GM18520 (cell line): ENCODE data around the gene KCNH6.

ENCODE experiments used
- ATAC-seq: cut with Tn5 transposase; IDR thresholded peaks from one replicate; pipeline ENCODE4 v1.9.1; 2021; ENCODE audit not compliant: unreplicated experiment

Gene KCNH6

GRCh38 chr17:63486317-63487013 lies 36.7 kb upstream of the KCNH6 start:
- no peak for ATAC-seq

DNA sequence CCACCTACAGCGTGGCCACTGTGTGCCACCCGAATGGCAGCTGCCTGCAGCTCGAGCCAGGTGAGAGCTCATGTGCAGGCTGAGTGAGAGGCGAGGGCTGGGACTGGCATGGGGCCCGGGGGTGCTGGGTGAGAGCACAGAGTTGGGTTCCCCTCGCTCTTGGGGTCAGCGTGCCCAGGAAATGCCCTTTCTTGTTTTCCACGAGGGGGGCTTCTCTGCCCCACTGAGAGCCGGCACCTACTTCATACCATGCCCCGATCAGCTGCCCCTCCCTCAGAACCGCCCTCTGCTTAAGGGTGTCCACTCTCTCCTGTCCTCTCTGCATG lies 36.2 kb upstream of the KCNH6 start:
- ATAC-seq, result no peak

DNA sequence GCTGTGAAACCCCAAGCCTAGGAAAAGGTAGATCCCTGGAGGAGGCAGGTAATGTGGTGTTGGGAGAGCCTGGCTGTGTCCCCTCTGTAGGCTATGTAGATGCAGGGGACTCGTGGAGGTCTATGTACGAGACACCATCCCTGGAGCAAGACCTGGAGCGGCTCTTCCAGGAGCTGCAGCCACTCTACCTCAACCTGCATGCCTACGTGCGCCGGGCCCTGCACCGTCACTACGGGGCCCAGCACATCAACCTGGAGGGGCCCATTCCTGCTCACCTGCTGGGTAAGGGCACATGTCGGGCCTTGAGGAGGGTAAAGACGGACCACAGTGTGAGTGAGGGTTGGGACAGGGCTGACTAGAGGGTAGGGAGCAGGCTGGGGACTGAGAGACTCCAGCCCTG lies 34.3 kb upstream of the KCNH6 start:
- no peak for ATAC-seq

GRCh38 chr17:63489291-63489690 lies 33.9 kb upstream of the KCNH6 start:
- no peak for ATAC-seq

DNA sequence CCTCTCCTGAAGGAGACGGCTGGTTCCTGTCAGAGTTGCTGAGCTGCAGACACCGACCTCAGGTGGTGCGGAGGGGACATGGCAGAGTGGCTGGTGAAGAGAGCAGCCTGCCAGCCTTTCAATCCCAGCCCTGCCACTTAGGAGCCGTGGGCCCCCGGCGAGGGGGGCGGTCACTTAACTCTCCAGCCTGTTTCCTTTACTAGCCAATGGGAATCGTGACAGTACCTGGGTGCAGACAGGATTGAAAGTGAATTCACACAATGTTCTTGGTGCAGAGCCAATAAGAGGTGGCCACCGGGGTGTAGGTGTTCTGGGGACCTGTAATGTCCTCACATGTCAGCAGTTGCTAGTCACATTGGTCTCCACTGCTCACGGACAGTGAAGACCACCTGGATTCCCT lies 32.8 kb upstream of the KCNH6 start:
- no peak for ATAC-seq

DNA sequence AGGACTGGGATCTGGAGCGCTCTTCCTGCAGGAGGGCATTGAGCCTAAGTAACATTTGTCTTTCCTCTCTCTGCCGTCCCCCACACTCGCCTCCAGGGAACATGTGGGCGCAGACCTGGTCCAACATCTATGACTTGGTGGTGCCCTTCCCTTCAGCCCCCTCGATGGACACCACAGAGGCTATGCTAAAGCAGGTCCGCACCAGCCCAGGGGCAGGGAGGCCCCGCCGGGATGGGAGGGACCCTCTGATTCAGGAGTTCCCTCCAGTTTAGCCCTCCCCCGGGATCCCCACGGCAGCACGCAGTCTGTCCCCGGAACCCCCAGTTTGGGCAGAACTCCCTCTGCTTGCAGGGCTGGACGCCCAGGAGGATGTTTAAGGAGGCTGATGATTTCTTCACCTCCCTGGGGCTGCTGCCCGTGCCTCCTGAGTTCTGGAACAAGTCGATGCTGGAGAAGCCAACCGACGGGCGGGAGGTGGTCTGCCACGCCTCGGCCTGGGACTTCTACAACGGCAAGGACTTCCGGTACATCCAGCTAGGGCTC lies 32.2 kb upstream of the KCNH6 start:
- ATAC-seq, result no peak

DNA sequence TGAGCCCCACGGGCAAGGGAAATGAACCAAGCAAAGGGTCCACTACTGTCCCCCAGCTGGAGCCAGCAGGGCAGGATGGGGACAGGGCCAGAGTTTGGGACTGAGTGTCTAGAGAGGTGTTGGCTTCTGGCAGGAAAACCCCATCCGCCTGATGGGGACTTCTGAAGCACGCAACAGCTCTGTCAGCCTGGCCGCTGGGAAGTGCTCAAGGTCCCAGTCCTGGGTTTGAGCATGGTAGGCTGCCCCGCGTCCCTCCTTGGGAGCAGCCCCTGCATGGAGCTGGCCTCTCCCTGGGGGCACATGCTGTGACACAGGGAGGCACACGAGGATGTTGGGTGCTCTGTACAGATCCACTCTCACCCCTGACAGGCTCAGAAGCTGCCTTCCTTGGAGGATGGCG lies 31.7 kb upstream of the KCNH6 start:
- ATAC-seq, result no peak

- ATAC-seq, result no peak
Measured at GRCh38 chr17:63491977-63492618, 31.1 kb upstream of the KCNH6 start.

- ATAC-seq, result no peak
Measured at GRCh38 chr17:63492940-63493339, 30.2 kb upstream of the KCNH6 start.

- ATAC-seq, result no peak
Measured at GRCh38 chr17:63493411-63493810, 29.7 kb upstream of the KCNH6 start.

DNA sequence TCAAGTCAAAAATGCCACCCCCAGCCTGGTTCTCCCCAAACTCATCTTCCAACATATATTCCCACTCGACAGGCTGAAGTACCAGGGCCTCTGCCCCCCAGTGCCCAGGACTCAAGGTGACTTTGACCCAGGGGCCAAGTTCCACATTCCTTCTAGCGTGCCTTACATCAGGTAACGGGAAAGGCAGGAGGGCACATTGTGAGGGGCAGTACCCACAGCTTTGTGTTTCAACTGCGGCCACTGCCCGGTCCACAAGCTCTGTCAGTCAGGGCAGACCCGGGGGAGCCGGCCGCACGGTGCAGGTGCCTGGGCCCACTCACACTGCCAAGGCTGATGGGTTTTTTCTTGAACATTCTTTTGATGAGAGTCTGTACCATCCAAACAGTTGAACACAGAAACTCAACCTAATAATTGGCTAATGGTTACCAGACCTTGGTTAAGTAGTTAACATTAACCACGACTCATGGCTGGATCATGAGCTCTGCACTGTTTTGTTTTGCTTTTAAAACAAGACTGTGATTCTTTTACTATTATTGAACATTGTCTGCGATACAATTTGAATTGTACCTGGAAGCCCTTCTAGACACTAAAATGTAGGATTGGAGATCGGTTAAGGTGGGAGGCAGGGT lies 28.7 kb upstream of the KCNH6 start:
- ATAC-seq, result no peak

DNA sequence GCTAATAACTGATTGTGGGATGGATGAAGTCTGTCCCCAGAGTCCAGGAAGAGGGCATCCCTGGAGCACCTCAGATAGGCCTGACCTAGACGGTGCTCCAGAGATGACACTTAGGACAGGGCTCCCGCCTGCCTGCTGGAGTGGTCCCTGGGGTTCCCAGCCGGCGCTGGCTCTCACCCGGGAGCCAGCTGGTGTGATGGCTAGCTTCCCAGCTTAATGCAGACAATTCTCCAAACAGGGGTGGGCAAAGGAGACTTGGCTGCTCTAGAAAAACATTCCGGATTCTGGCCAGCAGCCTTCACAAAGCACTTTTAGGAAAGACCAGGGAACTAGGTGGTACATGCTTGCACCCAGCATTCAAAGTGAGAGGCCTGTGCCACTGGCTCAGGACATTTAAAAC lies 27.7 kb upstream of the KCNH6 start:
- no peak for ATAC-seq

DNA sequence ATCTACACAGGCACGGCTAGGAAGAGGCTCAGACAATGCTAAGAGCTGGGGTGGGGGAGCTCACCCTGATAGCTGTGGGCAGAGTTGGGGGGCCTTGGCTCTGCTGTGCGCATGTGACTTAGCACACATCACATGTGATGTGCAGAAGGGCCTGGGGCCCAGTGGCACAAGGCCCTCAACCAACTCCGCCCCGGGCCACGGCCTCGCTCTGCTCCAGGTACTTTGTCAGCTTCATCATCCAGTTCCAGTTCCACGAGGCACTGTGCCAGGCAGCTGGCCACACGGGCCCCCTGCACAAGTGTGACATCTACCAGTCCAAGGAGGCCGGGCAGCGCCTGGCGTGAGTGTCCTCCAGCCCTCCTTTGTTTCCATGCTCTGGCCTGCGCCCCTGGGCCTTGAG lies 27.0 kb upstream of the KCNH6 start:
- no peak for ATAC-seq

DNA sequence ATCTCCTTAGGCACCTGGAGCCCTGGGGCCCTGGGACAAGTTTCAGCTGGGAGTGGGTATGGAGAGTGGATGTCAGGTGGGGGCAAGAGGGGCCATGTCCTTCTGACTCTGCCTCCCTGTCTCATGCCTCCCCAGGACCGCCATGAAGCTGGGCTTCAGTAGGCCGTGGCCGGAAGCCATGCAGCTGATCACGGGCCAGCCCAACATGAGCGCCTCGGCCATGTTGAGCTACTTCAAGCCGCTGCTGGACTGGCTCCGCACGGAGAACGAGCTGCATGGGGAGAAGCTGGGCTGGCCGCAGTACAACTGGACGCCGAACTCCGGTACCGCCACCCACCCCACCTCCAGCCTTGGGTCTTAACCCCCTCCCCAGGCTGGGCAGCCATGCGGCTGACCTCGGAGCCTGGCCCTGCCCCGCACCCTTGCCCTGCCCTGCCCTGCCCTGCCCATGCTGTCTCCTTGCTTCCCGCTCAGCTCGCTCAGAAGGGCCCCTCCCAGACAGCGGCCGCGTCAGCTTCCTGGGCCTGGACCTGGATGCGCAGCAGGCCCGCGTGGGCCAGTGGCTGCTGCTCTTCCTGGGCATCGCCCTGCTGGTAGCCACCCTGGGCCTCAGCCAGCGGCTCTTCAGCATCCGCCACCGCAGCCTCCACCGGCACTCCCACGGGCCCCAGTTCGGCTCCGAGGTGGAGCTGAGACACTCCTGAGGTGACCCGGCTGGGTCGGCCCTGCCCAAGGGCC lies 26.3 kb upstream of the KCNH6 start:
- no peak for ATAC-seq

DNA sequence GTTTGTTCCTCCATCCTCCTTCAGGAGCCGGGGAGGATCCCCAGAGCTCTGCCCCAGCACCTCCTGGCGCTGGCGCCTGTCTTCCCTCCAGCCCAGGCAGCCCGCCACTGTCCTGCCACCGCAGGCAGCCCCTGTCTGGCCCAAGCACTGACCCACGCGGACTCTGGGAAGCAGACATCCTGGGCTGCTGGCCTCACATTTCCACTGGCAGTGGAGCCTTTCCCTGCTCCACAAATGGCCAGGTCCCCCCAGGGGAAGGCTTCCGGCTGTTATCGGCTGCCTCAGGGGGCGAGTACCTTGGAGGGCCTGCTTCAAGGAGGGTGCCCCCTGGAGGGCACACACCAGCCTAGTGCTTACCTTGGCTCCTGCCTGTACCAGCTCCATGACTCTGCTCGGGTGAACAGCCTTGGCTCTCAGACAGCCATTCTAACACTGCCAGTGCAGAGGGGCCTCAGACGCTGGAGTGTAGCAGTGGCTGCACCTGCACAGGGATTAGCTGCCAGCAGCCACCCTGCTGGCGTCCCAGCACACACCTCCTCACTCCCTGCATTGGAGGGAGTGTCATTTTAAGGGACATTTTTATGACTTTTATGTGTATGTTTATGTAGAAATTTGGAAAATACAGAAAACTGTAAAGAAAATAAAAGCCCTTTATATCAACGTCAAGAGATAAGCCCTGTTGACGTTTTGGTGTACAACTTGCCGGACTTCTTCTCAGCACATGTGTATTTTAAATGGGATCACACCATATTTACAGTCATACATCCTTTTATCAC lies 25.3 kb upstream of the KCNH6 start:
- ATAC-seq, result no peak

DNA sequence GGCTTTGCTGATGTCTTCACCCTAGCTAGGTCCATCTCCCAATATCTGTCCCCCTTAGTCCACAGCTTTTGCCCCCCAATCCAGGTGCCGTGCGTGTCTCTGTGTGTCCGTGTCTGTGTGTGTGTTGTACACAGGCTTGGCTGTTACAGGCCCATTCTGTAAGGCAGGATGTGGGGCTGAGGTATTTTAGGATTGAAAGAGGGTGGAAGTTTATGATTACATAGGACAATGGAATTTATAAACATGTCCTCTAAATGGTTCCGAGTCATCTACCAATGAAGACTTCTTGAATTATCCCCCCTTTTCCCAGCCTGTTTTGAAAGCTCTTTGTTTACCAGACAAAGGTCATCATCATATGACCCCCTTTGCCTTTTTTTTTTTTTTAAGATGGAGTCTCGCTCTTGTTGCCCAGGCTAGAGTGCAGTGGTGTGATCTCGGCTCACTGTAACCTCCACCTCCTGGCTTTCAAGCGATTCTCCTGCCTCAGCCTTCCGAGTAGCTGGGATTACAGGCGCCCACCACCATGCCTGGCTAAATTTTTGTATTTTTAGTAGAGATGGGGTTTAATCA lies 24.4 kb upstream of the KCNH6 start:
- ATAC-seq, result no peak

- ATAC-seq, result no peak
Measured at GRCh38 chr17:63500543-63501390, 22.4 kb upstream of the KCNH6 start.

DNA sequence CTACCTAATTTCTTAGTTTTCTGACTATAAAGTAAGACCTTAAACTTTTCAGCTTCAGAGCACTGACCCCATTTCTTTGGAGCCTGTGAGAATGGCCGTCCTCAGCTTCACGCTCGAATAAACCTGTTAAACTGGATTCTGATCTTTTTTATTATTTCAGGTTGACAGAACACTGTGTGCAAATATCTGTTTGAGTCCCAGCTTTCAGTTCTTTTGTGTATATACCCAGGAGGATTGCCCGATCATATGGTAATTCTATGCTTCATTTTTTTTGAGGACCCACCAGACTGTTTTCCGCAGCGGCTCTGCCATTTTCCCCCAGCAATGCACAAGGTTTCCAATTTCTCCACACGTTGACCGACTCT lies 19.8 kb upstream of the KCNH6 start:
- no peak for ATAC-seq

- ATAC-seq, result no peak
Measured at GRCh38 chr17:63504261-63504660, 18.9 kb upstream of the KCNH6 start.

DNA sequence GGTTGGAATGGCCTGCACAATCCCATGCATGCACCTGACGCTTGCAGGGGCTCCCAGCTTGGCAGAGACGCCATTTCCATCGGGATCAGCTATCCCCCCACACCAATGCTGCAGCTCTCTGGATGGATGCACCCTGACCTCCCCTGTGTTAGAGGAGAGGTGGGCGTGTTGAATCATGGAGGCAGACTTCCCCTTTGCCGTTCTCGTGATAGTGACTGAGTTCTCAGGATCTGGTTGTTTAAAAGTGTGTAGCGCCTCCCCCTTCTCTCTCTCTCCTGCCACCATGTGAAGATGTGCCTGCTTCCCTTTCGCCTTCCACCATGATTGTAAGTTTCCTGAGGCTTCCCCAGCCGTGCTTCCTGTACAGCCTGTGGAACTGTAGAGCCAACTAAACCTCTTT lies 17.8 kb upstream of the KCNH6 start:
- ATAC-seq, result no peak
